ENCODE measurements around the gene DNAH6.

Gene DNAH6

DNA sequence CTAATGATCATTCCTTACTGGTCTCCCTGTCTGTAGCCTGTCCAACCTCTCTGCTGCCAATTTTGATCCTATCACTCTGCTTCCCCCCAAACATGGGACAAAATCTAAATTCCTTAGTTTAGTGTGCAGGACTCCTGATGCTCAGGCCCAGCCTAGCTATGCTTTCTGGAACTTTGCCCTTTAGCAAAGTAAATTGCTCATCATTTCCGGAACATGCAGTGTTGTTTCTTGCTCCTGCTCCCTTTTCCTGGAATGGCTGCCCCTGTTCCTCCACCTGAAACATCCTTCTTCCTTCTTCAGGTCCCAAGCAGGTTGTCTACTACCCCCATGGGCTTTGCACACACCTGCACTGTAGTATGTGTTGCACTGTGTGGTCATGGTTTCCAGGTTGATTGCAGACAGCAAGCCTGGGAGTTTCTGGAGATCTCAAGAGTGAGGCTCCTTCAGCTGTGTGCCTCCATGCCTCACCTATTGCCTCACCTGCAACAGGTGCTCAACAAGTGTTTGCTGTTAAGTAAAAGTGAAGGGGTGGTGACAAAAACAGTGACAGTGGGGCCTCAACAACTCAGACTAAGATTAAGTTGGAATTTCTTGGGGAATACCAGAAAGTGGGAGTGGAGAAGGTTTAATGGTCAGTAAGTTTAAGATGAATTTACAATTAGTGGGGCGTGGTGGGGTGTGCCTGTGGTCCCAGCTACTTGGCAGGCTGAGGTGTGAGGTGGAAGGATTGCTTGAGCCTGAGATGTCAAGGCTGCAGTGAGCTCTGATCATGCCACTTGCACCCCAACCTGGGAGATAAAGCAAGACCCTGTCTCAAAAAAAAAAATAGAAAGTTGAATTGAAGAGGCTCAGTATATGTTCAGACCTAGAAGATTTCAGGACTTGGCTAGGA lies 120.0 kb downstream of the DNAH6 start:
- no peak for DNase-seq

DNA sequence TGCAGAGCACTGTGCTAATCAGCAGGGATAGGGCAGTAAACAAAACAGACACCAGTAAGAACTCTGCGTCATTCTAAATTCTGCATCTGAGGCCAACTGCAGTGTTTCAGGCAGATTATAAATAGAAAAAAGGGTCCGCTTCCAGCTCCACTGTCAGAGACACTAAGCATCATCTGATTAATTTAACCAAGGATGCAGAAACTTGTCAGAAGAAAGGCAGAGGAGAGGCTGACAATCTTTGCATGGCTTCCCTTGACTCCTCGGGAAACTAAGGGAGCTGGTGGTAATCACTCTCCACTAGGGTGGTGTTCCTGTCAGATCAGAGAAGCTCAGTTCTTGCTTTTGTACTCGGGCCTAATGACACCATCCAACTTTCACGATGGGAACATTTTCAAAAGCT lies 123.5 kb downstream of the DNAH6 start:
- DNase-seq, result no peak

DNA sequence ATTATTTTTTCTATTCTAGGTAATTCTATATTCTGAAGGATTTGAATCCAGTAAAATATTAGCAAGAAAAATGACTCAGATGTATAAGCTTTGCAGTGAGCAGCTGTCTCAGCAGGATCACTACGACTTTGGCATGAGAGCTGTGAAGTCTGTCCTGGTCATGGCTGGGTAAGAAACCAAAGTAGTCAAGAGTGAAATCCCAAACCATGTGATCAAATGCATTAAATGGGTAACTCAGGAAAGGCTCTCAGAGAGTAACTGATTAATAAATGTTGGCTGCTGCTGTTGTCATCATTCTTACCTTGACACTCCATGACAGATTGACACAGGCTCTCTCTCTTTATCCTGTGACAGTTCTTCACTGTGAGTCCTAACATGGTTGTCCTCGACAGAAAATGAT lies 124.1 kb downstream of the DNAH6 start:
- no peak for DNase-seq

DNA sequence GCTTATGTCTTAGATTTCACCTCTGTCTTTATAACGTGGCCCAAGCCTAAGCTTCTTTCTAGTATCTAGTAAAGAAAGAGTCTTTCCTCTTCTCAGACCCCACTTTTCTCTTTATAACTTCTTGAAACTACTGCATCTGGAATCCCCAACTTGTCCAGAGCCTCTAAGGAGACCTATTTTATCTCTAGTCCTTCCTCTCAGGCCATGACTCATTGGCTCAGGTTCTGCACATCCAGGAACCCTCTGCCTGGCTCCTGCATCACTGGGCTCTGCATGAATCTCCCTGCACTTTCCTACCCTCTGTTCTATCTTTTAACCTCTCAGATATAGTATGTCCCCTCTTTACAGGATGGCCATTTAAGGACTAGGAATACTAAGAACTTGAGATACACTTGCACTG lies 124.7 kb downstream of the DNAH6 start:
- no peak for DNase-seq

DNA sequence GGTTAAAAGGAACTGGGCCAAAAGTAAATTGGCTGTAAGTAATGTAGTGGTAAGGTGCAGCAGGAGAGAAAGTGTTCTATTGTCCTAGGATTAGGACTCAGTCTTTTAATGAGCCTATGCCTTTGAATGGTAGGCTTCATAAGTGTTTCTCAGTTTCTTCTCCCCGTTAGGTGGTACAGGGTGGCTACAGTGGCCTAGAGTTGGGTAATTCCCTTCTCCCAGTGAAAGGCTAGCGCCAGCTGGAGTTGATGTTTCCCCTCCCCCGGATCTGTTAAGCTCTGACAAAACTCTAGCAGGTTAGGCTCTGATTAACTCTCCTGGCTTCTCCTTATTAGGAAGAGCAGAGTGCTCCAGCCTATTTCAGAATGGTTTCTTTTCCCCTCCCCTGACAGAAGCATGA lies 127.7 kb downstream of the DNAH6 start:
- DNase-seq, result no peak

DNA sequence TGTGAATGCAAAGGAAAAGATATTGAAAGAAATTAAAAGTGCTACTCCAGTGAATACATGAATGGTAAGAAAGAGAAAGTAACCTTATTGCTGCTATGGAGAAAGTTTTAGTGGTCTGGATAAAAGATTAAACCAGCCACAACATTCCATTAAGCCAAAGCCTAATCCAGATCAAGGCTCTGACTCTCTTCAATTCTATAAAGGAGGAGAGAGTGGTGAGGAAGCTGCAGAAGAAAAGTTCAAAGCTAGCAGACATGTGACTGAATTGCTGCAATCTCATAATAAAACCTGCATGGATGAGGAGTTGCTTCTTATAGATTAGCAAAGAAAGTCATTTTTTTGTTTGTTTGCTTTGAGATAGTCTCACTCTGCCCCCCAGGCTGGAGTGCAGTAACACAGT lies 130.2 kb downstream of the DNAH6 start:
- no peak for DNase-seq

DNA sequence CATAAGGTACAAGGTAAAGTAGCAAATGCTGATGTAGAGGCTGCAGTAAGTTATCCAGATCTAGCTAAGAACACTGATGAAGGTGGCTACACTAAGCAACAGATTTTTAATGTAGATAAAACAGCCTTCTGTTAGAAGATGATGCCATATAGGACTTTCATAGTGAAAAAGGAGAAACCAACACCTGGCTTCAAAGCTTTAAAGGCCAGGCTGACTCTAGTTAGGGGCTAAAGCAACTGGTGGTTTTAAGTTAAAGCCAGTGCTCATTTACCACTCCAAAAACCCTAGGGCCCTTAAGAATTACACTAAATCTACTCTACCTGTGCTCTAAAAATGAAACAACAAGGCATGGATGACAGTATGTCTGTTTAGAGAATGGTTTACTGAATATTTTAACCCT lies 131.0 kb downstream of the DNAH6 start:
- DNase-seq, result no peak

DNA sequence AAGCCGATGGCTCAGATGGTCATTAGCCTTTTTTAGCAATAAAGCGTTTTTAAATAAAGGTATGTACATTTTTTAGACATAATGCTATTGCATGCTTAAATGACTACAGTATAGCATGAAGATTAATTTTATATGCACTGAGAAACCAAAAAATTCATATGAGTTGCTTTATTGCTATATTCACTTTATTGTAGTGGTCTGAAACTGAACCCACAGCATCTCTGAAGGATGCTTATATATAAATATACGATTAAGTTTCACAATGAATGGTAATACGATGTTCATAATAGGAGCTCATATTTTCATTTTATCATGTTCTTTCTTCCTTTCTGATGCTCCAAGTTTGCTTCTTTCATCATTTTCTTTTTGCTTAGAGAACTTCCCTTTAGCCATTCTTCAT lies 132.8 kb downstream of the DNAH6 start:
- DNase-seq, result no peak

DNA sequence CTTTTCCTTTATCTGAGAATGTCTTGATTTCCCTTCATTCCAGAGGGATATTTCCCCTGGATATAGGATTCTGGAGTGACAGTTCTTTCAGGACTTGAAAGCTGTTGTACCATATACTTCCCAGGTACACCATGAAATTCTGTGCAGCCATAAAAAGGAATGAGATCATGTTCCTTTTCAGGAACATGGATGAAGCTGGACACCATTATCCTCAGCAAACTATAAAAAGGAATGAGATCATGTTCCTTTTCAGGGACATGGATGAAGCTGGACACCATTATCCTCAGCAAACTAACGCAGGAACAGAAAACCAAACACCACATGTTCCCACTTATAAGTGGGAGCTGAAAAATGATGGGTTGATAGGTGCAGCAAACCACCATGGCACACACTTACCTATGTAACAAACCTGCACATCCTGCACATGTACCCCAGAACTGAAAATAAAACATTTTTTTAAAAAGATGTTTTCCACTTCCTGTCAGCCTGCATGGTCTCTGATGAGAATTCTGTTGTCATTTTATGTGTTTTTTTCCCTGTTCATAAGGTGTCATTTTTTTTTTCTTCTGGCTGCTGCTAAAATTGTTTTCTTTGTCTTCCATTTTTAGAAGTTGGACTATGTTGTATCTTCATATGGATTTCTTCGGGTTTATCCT lies 133.3 kb downstream of the DNAH6 start:
- peak in 1 of 2 donors; percentile 37 for DNase-seq

DNA sequence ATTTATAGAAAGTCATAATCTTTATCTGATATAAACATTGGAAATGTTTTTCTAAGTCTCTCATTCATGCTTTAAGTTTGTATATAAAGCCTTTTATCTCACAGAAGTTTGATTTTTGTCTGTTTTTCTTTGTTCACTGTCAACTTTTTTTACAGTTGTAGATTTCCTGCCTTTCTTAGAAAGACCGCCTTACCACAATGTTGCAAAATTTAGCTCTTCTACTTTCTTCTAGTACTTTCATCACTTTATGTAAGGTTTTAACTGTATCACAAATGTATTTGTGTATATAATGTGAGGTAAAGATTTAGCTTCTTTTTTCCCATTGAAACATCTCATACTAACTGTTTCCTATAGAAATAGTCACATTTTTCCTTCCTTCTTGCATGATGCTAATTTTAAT lies 136.1 kb downstream of the DNAH6 start:
- peak in 1 of 2 donors; percentile 41 for DNase-seq

DNA sequence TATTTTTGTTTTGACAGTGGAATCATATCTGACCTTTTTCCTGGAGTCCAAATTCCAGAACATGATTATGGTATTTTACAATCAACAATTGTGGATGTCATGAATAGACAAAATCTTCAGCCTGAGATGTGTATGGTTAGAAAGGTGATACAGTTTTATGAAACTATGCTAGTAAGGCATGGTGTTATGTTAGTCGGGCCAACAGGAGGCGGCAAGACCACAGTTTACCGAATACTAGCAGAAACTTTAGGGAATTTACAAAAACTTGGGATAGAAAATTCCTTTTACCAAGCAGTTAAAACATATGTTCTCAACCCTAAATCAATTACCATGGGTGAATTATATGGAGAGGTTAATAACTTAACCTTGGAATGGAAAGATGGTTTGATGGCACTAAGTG lies 137.0 kb downstream of the DNAH6 start:
- DNase-seq, result no peak

DNA sequence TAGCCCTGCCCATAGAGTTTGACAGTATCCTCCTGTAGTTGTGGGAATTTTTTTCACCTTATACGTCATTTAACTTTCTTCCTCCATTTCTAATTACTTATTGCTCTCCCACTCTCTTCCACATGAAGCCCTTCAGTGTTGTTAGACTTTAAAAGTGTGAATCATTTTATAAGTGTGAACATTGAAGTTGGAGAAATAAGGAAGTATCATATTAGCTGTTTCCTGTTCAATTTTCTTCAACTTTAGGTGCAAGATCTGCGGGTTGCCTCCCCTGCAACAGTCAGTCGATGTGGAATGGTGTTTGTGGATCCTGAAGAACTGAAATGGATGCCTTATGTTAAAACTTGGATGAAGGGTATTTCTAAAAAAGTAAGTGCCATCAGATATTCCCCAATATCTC lies 138.1 kb downstream of the DNAH6 start:
- no peak for DNase-seq

DNA sequence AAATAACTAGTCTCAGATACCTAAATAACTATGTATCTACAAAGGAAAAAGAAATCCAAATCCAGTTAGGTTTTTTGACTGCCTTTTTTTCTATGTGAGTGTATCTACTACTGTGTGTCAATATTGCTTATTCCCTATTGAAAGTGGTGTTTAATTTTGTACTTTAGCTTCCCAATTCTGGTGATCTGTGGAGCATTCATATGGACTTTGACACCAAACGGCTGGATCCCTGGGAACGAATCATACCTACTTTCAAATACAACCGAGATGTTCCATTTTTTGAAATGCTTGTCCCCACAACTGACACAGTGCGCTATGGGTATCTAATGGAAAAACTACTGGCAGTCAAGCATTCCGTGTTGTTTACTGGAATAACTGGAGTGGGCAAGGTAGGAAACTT lies 152.8 kb downstream of the DNAH6 start:
- no peak for DNase-seq

DNA sequence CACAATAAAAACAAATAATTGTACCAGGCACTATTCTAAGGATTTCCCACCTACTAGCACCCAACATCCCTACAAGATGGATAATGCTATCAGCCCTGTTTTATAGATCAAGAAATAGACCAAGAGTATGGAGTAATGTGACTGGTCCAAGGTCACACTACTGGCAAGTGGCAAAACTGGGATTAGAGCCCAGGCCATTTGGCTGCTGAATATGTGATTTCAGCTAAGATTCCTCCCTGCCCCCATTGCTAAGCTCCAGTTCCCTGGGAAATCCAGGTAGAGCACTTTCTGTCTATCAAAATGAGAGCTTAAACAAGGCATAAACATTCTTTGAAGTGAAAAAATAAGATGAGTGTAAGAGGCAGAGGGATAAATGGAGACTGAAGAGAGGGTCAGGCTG lies 157.8 kb downstream of the DNAH6 start:
- no peak for DNase-seq

DNA sequence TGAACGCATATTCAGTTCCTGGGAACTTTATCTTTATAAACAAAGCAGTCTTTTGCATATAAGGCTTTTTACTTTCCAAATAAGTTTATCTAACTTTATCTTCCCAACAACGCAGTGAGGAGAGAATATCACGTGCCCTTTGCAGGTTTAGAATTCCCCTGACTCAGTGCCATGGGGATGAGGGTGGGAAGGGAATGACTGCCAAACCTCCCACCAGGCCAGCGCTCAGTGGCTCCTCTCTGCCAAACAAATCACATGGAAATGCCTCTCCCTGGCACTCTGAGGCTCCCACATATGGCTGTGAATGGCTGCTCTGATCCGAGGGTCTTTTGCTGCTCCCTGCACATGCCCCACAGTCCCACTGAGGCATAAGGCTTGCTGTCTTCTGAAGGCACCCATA lies 158.3 kb downstream of the DNAH6 start:
- DNase-seq, result no peak

DNA sequence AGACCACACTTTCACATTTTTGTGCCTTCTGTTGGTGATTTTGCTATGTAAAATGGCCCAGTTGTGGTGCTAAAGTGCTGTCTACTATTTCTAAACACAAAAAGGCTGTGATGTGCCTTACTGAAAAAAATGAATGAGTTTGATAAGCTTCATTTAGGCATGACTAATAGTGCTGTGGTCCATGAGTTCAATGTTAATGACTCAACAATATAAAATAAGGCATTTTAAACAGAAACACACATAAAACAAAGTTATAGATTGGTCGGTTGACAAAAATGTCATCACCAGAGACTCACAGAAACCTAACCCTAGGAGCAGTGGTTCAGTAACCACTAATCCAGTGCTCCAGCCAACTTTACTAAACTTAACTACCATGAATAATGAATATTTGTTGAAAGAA lies 160.0 kb downstream of the DNAH6 start:
- no peak for DNase-seq

DNA sequence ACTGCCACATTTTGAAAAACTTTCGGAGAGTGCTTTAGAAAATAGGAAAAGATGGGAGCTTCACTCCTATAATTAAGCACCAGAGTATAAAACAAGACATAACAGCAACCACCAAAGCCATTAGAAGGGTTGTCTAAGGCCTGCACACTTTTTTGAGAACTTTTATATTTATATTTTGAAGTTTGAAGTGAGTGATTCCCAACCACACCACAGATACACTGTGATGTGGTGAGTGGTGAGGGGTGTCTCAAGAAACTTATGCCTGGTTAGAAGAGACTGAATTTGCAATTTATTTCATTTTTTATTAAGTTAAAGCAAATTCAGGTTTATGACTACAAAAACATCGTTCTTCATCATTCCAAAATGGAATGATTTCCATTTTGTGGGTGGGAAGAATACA lies 161.9 kb downstream of the DNAH6 start:
- DNase-seq, result no peak

DNA sequence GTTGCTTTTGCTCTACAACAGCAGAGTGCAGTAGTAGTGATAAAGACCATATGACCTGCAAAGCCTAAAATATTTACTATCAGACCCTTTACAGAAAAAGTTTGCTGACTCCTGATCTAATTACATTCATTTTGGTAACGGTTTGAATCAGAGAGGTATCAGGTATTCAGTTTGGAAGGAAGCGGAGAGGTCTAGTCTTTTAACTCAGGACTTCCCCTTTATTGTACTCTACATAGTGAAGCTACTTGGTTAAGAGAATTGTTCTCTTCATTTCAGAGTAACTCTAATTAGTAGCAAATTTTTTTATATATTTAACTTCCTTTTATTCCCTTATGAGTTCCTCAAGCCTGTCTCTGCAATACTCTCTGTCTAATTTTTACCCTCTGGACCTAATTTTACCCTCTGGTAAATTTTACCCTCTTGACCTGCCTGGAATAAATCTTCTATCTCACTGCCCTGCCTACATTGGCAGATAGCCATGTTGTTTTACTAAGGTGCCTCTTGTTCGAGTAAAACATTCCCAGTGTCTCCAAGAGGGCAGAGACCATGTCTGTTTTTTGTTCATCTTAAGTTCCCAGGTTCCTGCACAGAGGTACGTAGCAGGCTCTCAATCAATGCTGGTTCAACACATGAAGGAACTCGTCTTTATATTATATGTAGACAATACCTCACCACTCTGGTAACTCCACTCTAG lies 170.6 kb downstream of the DNAH6 start:
- DNase-seq, result no peak

DNA sequence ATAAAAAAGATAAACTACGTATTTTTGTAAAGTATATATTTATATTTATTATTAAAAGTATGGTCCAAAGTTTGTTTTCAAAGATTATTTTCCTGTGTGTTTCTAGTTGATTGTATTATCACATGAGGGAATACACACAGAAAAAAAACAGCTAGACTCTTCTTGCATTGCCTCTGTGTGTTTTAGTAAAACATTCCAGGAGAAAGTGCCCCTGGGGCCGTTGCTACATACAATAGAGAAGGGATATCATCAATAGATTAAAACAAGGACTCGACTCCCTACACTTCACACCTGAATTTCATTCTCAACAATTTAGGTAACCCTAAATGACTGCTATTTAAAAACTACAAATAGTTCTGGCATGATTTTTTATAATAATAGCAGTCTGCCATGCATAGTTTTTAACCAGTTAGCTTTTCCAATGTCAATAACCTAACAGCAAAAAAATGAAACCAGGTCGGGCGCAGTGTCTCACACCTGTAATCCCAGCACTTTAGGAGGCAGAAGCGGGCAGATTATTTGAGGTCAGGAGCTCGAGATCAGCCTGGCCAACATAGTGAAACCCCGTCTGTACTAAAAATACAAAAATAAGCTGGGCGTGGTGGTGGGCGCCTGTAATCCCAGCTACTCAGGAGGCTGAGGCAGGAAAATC lies 171.3 kb downstream of the DNAH6 start:
- DNase-seq, result no peak

DNA sequence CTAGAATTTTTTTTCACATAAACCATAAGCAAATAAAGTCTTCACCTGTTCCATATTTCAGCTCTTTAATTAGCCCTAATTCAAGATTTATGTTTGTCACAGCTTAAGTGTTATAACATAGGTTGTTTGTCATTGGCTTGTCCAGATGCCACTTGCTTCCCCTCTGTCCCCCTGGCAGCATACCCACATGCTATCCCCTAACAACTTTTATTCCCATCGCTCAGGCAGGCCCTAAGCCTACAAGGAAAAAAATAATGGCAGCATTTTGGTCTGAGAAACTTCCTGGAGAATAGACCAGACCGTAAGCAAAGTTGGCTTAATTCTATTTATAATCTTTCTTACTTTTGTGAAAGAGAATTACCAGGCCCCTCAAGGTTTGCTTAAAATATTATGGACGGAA lies 173.9 kb downstream of the DNAH6 start:
- no peak for DNase-seq

DNA sequence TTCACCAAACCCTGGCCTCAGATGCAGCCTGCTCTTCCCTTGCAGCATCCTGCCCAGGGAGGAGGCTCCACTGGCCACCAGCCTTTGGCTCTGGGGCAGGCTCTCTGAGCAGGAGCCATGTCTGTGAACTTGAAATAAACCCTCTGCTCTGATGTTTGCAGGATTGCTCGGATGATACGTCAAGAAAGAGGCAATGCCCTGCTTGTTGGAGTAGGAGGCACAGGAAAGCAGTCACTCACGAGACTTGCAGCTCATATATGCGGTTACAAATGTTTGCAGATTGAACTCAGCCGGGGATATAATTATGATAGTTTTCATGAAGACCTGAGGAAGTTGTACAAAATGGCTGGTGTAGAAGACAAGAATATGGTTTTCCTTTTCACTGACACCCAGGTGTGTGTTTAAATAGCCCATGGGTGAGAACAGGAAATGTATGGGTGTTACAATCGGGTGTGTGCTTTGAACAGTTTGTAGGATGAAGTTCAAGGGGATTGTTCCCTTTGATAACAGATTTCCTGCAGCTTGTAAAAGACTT lies 177.9 kb downstream of the DNAH6 start:
- DNase-seq, result peak; percentile 32 to 57

DNA sequence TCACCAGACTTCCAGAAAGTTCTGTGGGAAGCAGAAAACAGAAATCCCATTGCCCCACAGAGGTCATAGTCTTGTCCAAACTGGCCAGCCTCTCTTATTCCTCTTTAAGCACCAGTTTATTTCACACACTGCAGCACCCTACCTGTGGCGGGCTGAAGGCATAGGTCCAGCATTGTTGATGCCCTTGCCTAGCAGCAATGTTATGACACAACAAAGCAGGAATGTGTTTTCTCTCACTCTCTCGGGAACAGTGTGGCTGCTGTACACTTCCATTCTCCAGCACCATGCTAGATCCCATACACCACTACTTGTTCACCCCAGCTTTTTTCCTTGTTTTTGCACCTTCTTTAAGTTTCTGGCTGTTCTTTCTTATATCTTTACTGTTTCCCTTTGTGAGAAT lies 181.6 kb downstream of the DNAH6 start:
- DNase-seq, result no peak

DNA sequence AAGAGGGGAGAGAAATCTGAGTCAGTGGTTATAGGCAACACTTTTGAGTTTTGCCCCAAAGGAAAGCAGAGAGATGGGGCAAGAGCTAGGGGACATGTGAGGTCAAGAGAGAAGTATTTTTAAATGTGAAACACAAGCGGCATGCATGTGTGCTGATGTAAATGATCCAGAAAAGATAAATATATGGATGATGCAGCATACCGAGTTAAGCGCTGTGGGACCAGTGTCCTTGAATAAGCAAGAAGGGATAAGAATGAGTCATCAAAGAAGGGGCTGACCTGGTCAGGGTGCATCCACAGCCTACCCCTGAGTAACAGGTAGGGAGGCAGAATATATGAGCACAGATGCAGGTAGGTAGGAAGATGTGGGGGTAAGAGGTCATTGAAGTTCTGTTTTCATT lies 183.7 kb downstream of the DNAH6 start:
- DNase-seq, result no peak

All from CD4-positive, alpha-beta T cell treated with Interleukin-4 for 1 hour (primary cell).